Measurements from ENCODE around the gene DNM3.

DNA sequence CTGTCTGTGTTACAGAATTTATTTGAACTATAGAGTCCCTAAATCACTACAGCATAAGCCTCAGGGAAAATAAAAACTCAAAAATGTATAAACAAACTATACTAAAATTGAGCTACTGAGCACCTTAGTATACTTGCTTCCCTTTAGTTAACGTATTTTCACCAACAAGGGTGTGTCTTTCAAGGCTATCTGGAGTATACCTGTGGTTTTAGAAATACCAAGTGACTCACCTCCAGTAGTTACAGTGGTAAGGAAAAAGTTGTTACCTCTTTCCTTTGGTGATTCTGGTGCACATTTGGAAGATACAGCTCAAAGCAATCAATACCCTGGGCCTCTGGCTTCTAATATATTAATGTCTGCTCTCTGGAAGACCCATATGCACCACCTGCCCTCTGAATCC is 511.1 kb downstream of the DNM3 start:
- TF ChIP-seq, protein P1, sequence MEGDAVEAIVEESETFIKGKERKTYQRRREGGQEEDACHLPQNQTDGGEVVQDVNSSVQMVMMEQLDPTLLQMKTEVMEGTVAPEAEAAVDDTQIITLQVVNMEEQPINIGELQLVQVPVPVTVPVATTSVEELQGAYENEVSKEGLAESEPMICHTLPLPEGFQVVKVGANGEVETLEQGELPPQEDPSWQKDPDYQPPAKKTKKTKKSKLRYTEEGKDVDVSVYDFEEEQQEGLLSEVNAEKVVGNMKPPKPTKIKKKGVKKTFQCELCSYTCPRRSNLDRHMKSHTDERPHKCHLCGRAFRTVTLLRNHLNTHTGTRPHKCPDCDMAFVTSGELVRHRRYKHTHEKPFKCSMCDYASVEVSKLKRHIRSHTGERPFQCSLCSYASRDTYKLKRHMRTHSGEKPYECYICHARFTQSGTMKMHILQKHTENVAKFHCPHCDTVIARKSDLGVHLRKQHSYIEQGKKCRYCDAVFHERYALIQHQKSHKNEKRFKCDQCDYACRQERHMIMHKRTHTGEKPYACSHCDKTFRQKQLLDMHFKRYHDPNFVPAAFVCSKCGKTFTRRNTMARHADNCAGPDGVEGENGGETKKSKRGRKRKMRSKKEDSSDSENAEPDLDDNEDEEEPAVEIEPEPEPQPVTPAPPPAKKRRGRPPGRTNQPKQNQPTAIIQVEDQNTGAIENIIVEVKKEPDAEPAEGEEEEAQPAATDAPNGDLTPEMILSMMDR (optimal IDR thresholded peaks at IDR 0.05 in 1 of 3, IDR thresholded peaks at IDR 0.05 in 1 of 3, conservative IDR thresholded peaks at IDR 0.05 in 1 of 3; ENCODE audit: extremely low read depth in 1 of 3, insufficient read depth in 2 of 3, low read length in 3 of 3), result no peak
- no peak for TF ChIP-seq EZH2 (IDR thresholded peaks at IDR 0.05; ENCODE audit: low read length)
